C4-2B (cell line): ENCODE results near the gene PRICKLE4.
"Not testable (repeated sequence)": the region's sequence is repeated elsewhere in the genome, so short reads cannot be mapped to it uniquely, and the experiment has no call there.

ENCODE experiments used
- H3K27ac ChIP-seq: fragments of 450-650 bp; 2 replicates; pipeline ENCODE4 v1.5.1; 2017
- CTCF ChIP-seq: fragments of 450-650 bp; conservative IDR thresholded peaks from 2 replicates; pipeline ENCODE4 v1.5.1; 2017; ENCODE audit warnings: mild to moderate bottlenecking
- ZFX ChIP-seq: fragments of 450-650 bp; IDR thresholded peaks from 2 replicates; pipeline ENCODE4 v1.6.1; 2017

Gene PRICKLE4

GRCh38 chr6:41791984-41792383 lies 11.4 kb downstream of the PRICKLE4 start:
- no peak overlapping the region for H3K27ac ChIP-seq
- TF ChIP-seq CTCF: no peak
- no peak for TF ChIP-seq ZFX

GRCh38 chr6:41796474-41796873 lies 15.9 kb downstream of the PRICKLE4 start:
- H3K27ac ChIP-seq: no peak overlapping the region
- TF ChIP-seq ZFX: no peak
- no peak for TF ChIP-seq CTCF

- no peak for TF ChIP-seq ZFX
Measured at GRCh38 chr6:41798901-41799558, 18.4 kb downstream of the PRICKLE4 start.

DNA sequence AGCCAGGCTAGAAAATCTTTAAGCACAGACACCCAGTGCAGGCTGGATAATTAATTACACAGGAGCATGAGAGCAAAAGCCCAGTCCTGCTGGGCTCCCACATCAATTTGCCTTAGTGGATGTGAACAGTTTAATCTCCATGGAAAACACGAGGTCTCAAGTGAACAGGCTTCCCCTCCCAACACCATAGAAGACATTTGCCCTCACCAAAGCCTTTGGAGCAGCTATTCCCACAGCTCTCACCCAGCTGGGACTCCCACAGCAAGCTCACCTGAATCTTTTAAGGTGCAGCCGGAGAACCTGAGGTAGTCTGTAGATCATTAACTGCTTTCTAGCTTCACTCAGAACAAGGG lies 19.0 kb downstream of the PRICKLE4 start:
- H3K27ac ChIP-seq: no peak overlapping the region
- TF ChIP-seq CTCF: no peak
- no peak for TF ChIP-seq ZFX

More at GRCh38 chr6:41798901-41799558, 18.4 kb downstream of the PRICKLE4 start:
- no peak overlapping the region for H3K27ac ChIP-seq

- peak; percentile 64 for TF ChIP-seq CTCF
- no peak for TF ChIP-seq ZFX
Measured at GRCh38 chr6:41801380-41801779, 20.8 kb downstream of the PRICKLE4 start.

DNA sequence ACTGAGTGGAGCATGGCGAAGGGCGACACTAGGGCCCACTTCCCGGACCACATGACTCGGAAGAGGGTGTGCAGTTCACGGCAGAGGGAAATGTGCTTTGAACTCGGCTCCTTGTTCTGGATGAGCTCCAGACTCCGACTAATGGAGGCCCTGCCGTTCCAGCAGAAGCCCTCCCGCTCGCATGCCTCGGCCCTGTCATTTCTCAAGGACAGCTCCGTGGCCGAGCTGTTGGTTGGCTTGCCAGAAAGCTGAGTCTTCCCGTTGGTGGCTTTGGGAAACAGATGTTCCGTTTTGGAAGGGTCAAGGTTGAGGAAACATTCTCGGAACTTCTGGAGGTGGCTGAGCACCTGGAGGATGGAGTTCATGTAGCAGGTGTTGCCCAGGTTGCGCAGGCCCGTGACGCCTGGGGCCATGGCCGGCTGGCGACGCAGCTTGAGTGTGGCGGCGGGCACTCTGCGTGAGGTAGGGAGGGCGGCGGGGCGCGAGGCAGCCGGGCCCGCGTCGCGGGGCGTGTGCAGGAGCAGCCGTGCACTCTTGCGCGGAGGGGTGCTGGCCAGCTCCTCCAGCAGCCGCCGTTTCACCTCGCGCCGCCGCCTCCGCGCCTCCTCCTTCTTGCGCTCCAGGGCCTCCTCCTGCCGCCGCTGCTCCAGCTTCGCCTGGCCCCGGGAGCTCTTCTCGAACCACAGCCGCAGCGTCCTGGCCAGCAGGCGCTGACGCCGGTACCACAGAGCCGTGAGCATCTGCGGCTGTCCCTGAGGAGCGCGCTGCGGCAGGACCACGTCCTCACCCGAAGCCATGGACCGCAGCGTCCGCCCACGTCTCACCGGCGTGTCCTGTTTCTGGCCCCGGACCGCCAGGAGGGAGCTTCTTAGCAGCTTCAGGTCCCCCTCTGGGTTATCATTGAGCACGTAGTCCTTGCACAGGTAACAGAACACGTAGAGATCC lies 25.5 kb downstream of the PRICKLE4 start:
- H3K27ac ChIP-seq: no peak overlapping the region
- TF ChIP-seq ZFX (no peak), CTCF (no peak)

More at GRCh38 chr6:41801380-41801779, 20.8 kb downstream of the PRICKLE4 start:
- no peak overlapping the region for H3K27ac ChIP-seq

DNA sequence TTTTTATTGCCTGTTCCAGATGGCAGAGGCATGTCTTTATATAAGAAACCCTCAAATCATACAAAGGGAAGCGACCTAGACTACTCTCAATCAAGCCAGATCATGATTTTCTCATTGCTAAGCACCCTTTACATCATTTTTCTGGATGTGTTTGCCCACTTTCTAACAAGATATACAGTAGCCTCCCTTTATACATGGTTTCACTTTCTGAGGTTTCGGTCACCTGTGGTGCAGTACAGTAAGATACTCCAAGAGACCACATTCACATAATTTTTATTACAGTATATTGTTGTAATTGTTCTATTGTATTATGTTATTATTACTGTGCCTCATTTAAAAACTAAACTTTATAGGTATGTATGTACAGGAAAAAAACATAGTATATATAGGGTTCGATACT lies 30.5 kb downstream of the PRICKLE4 start:
- H3K27ac ChIP-seq: no peak overlapping the region
- no peak for TF ChIP-seq CTCF
- TF ChIP-seq ZFX: no peak

- not testable (repeated sequence) for H3K27ac ChIP-seq
Measured at GRCh38 chr6:41811946-41812345, 31.4 kb downstream of the PRICKLE4 start.
